ENCODE results near the gene FGFBP1. TPM values are rescaled to one million over a fixed set of nuclear protein-coding genes. Genes with fewer than 3 reads are reported as not detected.

FGFBP1 gene
- total RNA-seq, 1 donor from 2014 or later = not detected

GRCh38 chr4:15901998-15902397 lies 36.5 kb downstream of the FGFBP1 start:
- no peak for DNase-seq (ENCODE audit: low spot score in 2 of 2)
- Histone ChIP-seq H3K9me3 (no peaks in the 10 kb centered on the region), H3K36me3 (no peaks in the 10 kb centered on the region), H3K4me3 (no peak overlapping the region), H3K27me3 (no peaks in the 10 kb centered on the region), H3K4me1 (no peaks in the 10 kb centered on the region), H3K27ac (no peak overlapping the region)
- TF ChIP-seq CTCF (IDR thresholded peaks at IDR 0.05) = no peak
- intact Hi-C loops (cut with DNase I) = no loop called here

GRCh38 chr4:15901007-15901406 lies 37.5 kb downstream of the FGFBP1 start:
- Histone ChIP-seq H3K36me3 (no peaks in the 10 kb centered on the region), H3K27me3 (no peaks in the 10 kb centered on the region), H3K4me3 (no peak overlapping the region), H3K4me1 (no peaks in the 10 kb centered on the region), H3K9me3 (no peaks in the 10 kb centered on the region), H3K27ac (no peak overlapping the region)
- intact Hi-C loops (cut with DNase I) = no loop called here
- TF ChIP-seq CTCF (IDR thresholded peaks at IDR 0.05) = no peak
- no peak for DNase-seq (ENCODE audit: low spot score in 2 of 2)

- Histone ChIP-seq H3K36me3 (no peaks in the 10 kb centered on the region), H3K27me3 (no peaks in the 10 kb centered on the region), H3K4me3 (no peak overlapping the region), H3K4me1 (no peaks in the 10 kb centered on the region), H3K9me3 (no peaks in the 10 kb centered on the region), H3K27ac (no peak overlapping the region)
- DNase-seq (ENCODE audit: low spot score in 2 of 2) = no peak
- no peak for TF ChIP-seq CTCF (IDR thresholded peaks at IDR 0.05)
- intact Hi-C loops (cut with DNase I) = no loop called here
Observed at GRCh38 chr4:15899511-15899910, 39.0 kb downstream of the FGFBP1 start.

- H3K27me3 ChIP-seq = no peaks in the 10 kb centered on the region
- H3K27ac ChIP-seq = no peak overlapping the region
- H3K4me1 ChIP-seq = no peaks in the 10 kb centered on the region
- no peaks in the 10 kb centered on the region for H3K9me3 ChIP-seq
- intact Hi-C loops (cut with DNase I) = no loop called here
- no peak for DNase-seq (ENCODE audit: low spot score in 2 of 2)
- no peak overlapping the region for H3K4me3 ChIP-seq
- no peak for TF ChIP-seq CTCF (IDR thresholded peaks at IDR 0.05)
- H3K36me3 ChIP-seq = no peaks in the 10 kb centered on the region
Observed at GRCh38 chr4:15898902-15899301, 39.6 kb downstream of the FGFBP1 start.

GRCh38 chr4:15897577-15897976 lies 41.0 kb downstream of the FGFBP1 start:
- no peak for DNase-seq (ENCODE audit: low spot score in 2 of 2)
- TF ChIP-seq CTCF (IDR thresholded peaks at IDR 0.05) = no peak

More at GRCh38 chr4:15897577-15897976, 41.0 kb downstream of the FGFBP1 start:
- Histone ChIP-seq H3K27me3 (no peaks in the 10 kb centered on the region), H3K4me1 (no peaks in the 10 kb centered on the region), H3K27ac (no peak overlapping the region), H3K9me3 (no peaks in the 10 kb centered on the region), H3K4me3 (no peak overlapping the region), H3K36me3 (no peaks in the 10 kb centered on the region)
- intact Hi-C loops (cut with DNase I) = no loop called here

Measured in ascending aorta (tissue), 2 donors.